Effector CD8-positive, alpha-beta T cell (primary cell): Measurements from ENCODE around the gene CHMP4A.

Experiments
- DNase-seq: peaks from one replicate; lab custom pipeline; 2025; lab: John Stamatoyannopoulos, UW

CHMP4A gene

GRCh38 chr14:24195186-24196070 is 17.9 kb downstream of the CHMP4A start, which contains the start of gene TM9SF1:
TM9SF1 (minus strand) TSS chr14:24195441; CDS start chr14:24195019, 422 bp downstream.
- peak; percentile 75 for DNase-seq

- DNase-seq = no peak
These were observed 18.5 kb downstream of the CHMP4A start for GRCh38 chr14:24194873-24195185.

- no peak for DNase-seq
These were observed 19.0 kb downstream of the CHMP4A start for GRCh38 chr14:24194186-24194872.

GRCh38 chr14:24192933-24193332 is 20.4 kb downstream of the CHMP4A start:
- no peak for DNase-seq

- DNase-seq = no peak
These were observed 22.9 kb downstream of the CHMP4A start for GRCh38 chr14:24190416-24190815.

GRCh38 chr14:24189460-24189859 is 23.8 kb downstream of the CHMP4A start:
- DNase-seq = no peak

- DNase-seq = no peak
These were observed 24.3 kb downstream of the CHMP4A start for GRCh38 chr14:24189059-24189375.

- peak; percentile 89 for DNase-seq
These were observed 24.8 kb downstream of the CHMP4A start, which contains the start of gene IPO4 for GRCh38 chr14:24188251-24189058. IPO4 (minus strand) TSS chr14:24188816; CDS start chr14:24188787, 29 bp downstream.

GRCh38 chr14:24187539-24187915 is 25.8 kb downstream of the CHMP4A start:
- DNase-seq = no peak

GRCh38 chr14:24186831-24187538 is 26.3 kb downstream of the CHMP4A start:
- DNase-seq = no peak

- DNase-seq = no peak
These were observed 27.5 kb downstream of the CHMP4A start for GRCh38 chr14:24185741-24186140.

- DNase-seq = no peak
These were observed 28.3 kb downstream of the CHMP4A start for GRCh38 chr14:24185026-24185425.

- no peak for DNase-seq
These were observed 29.0 kb downstream of the CHMP4A start for GRCh38 chr14:24184104-24184970.

- DNase-seq = no peak
These were observed 30.2 kb downstream of the CHMP4A start for GRCh38 chr14:24183014-24183481.

- no peak for DNase-seq
These were observed 31.0 kb downstream of the CHMP4A start for GRCh38 chr14:24182110-24182882.

- DNase-seq = no peak
These were observed 31.8 kb downstream of the CHMP4A start for GRCh38 chr14:24181371-24182077.

GRCh38 chr14:24179961-24180796 is 33.1 kb downstream of the CHMP4A start:
- DNase-seq = no peak

GRCh38 chr14:24179294-24179960 is 33.9 kb downstream of the CHMP4A start:
- DNase-seq = no peak
